Measurements from ENCODE around the gene KLHL36. TPM values are rescaled to one million over a fixed set of nuclear protein-coding genes. Genes with fewer than 3 reads are reported as not detected.

The KLHL36 gene
- total and polyA plus RNA-seq, 5 donors from 2014 or later, result 28.1 to 86.0 (median 38.4) TPM

- Mint-ChIP-seq H3K27ac (peak overlapping the region in 1 of 3 donors; percentile 38), H3K36me3 (no peaks in the 10 kb centered on the region), H3K4me1 (peaks cover 4 to 30% (median 11%) of the 10 kb centered on the region in 4 donors), H3K9me3 (no peaks in the 10 kb centered on the region), H3K4me3 (peak overlapping the region in 1 of 4 donors; percentile 70), H3K27me3 (no peaks in the 10 kb centered on the region)
- H3K4me3 ChIP-seq (ENCODE audit: low read depth, low read length), result no peak overlapping the region
- DNase-seq, result no peak
- H3K27me3 ChIP-seq (ENCODE audit: control insufficient read depth, insufficient read depth, low read length), result peaks cover 2% of the 10 kb centered on the region
- H3K36me3 ChIP-seq (ENCODE audit: control insufficient read depth, insufficient read depth, low read length), result no peaks in the 10 kb centered on the region
- H3K27ac ChIP-seq (ENCODE audit: insufficient read depth, low read length, poor library complexity, severe bottlenecking), result no peak overlapping the region
- no peaks in the 10 kb centered on the region for H3K9me3 ChIP-seq (ENCODE audit: control insufficient read depth in 2 of 2, low read length in 2 of 2)
- no peak for ATAC-seq (ENCODE audit: low read depth in 2 of 2)
- H3K4me1 ChIP-seq (ENCODE audit: control insufficient read depth, insufficient read depth, low read length, poor library complexity, severe bottlenecking), result peaks cover 16% of the 10 kb centered on the region
Measured at GRCh38 chr16:84638231-84638806, 10.0 kb upstream of the KLHL36 start.

GRCh38 chr16:84640145-84640544 is 8.2 kb upstream of the KLHL36 start:
- no peaks in the 10 kb centered on the region for H3K9me3 Mint-ChIP-seq
- DNase-seq, result no peak
- peaks cover 16% of the 10 kb centered on the region for H3K4me1 ChIP-seq (ENCODE audit: control insufficient read depth, insufficient read depth, low read length, poor library complexity, severe bottlenecking)
- no peaks in the 10 kb centered on the region for H3K36me3 Mint-ChIP-seq
- no peaks in the 10 kb centered on the region for H3K36me3 ChIP-seq (ENCODE audit: control insufficient read depth, insufficient read depth, low read length)
- H3K27ac ChIP-seq (ENCODE audit: insufficient read depth, low read length, poor library complexity, severe bottlenecking), result no peak overlapping the region
- no peak overlapping the region for H3K4me3 ChIP-seq (ENCODE audit: low read depth, low read length)
- H3K27me3 ChIP-seq (ENCODE audit: control insufficient read depth, insufficient read depth, low read length), result no peaks in the 10 kb centered on the region
- ATAC-seq (ENCODE audit: low read depth in 2 of 2), result no peak
- peak overlapping the region in 2 of 3 donors; percentile 16 to 85 for H3K27ac Mint-ChIP-seq
- H3K4me3 Mint-ChIP-seq, result no peak overlapping the region
- peaks cover 4% of the 10 kb centered on the region for H3K27me3 Mint-ChIP-seq
- peaks cover 4 to 30% (median 11%) of the 10 kb centered on the region in 4 donors for H3K4me1 Mint-ChIP-seq
- H3K9me3 ChIP-seq (ENCODE audit: control insufficient read depth in 2 of 2, low read length in 2 of 2), result no peaks in the 10 kb centered on the region

- no peaks in the 10 kb centered on the region for H3K27me3 ChIP-seq (ENCODE audit: control insufficient read depth, insufficient read depth, low read length)
- H3K27ac ChIP-seq (ENCODE audit: insufficient read depth, low read length, poor library complexity, severe bottlenecking), result no peak overlapping the region
- Mint-ChIP-seq H3K27ac (peak overlapping the region; percentile 20 to 88 (median 80)), H3K4me1 (peaks cover 4 to 33% (median 15%) of the 10 kb centered on the region in 4 donors), H3K9me3 (no peaks in the 10 kb centered on the region), H3K27me3 (peaks cover 10% of the 10 kb centered on the region), H3K4me3 (peak overlapping the region in 3 of 4 donors; percentile 55 to 85 (median 73)), H3K36me3 (no peaks in the 10 kb centered on the region)
- peaks cover 16% of the 10 kb centered on the region for H3K4me1 ChIP-seq (ENCODE audit: control insufficient read depth, insufficient read depth, low read length, poor library complexity, severe bottlenecking)
- peak overlapping the region; percentile 33 for H3K4me3 ChIP-seq (ENCODE audit: low read depth, low read length)
- ATAC-seq (ENCODE audit: low read depth in 2 of 2) (peak; percentile 33 to 37), DNase-seq (peak in 1 of 3 donors; percentile 46)
- no peaks in the 10 kb centered on the region for H3K9me3 ChIP-seq (ENCODE audit: control insufficient read depth in 2 of 2, low read length in 2 of 2)
- H3K36me3 ChIP-seq (ENCODE audit: control insufficient read depth, insufficient read depth, low read length), result no peaks in the 10 kb centered on the region
Measured at GRCh38 chr16:84641643-84642358, 6.5 kb upstream of the KLHL36 start.

- Mint-ChIP-seq H3K36me3 (no peaks in the 10 kb centered on the region), H3K4me3 (no peak overlapping the region), H3K4me1 (peaks cover 4 to 33% (median 20%) of the 10 kb centered on the region in 4 donors), H3K27me3 (peaks cover 15% of the 10 kb centered on the region), H3K9me3 (no peaks in the 10 kb centered on the region), H3K27ac (no peak overlapping the region)
- ATAC-seq (ENCODE audit: low read depth in 2 of 2) (no peak), DNase-seq (no peak)
- H3K36me3 ChIP-seq (ENCODE audit: control insufficient read depth, insufficient read depth, low read length), result no peaks in the 10 kb centered on the region
- no peaks in the 10 kb centered on the region for H3K9me3 ChIP-seq (ENCODE audit: control insufficient read depth in 2 of 2, low read length in 2 of 2)
- no peaks in the 10 kb centered on the region for H3K27me3 ChIP-seq (ENCODE audit: control insufficient read depth, insufficient read depth, low read length)
- no peak overlapping the region for H3K27ac ChIP-seq (ENCODE audit: insufficient read depth, low read length, poor library complexity, severe bottlenecking)
- no peak overlapping the region for H3K4me3 ChIP-seq (ENCODE audit: low read depth, low read length)
- H3K4me1 ChIP-seq (ENCODE audit: control insufficient read depth, insufficient read depth, low read length, poor library complexity, severe bottlenecking), result peaks cover 23% of the 10 kb centered on the region
Measured at GRCh38 chr16:84643180-84643583, 5.1 kb upstream of the KLHL36 start.

- Mint-ChIP-seq H3K27me3 (peaks cover 15% of the 10 kb centered on the region), H3K4me1 (peaks cover 4 to 33% (median 20%) of the 10 kb centered on the region in 4 donors), H3K9me3 (no peaks in the 10 kb centered on the region), H3K27ac (no peak overlapping the region), H3K36me3 (no peaks in the 10 kb centered on the region), H3K4me3 (no peak overlapping the region)
- no peak overlapping the region for H3K4me3 ChIP-seq (ENCODE audit: low read depth, low read length)
- H3K27me3 ChIP-seq (ENCODE audit: control insufficient read depth, insufficient read depth, low read length), result no peaks in the 10 kb centered on the region
- no peaks in the 10 kb centered on the region for H3K36me3 ChIP-seq (ENCODE audit: control insufficient read depth, insufficient read depth, low read length)
- no peaks in the 10 kb centered on the region for H3K9me3 ChIP-seq (ENCODE audit: control insufficient read depth in 2 of 2, low read length in 2 of 2)
- no peak overlapping the region for H3K27ac ChIP-seq (ENCODE audit: insufficient read depth, low read length, poor library complexity, severe bottlenecking)
- peaks cover 23% of the 10 kb centered on the region for H3K4me1 ChIP-seq (ENCODE audit: control insufficient read depth, insufficient read depth, low read length, poor library complexity, severe bottlenecking)
- ATAC-seq (ENCODE audit: low read depth in 2 of 2) (no peak), DNase-seq (no peak)
Measured at GRCh38 chr16:84643674-84644073, 4.6 kb upstream of the KLHL36 start.

GRCh38 chr16:84648595-84649510 is 542 bp downstream of the KLHL36 start:
- H3K27ac ChIP-seq (ENCODE audit: insufficient read depth, low read length, poor library complexity, severe bottlenecking), result peak overlapping the region; percentile 69
- H3K27me3 ChIP-seq (ENCODE audit: control insufficient read depth, insufficient read depth, low read length), result no peaks in the 10 kb centered on the region
- Mint-ChIP-seq H3K36me3 (peaks cover 23% of the 10 kb centered on the region), H3K4me1 (peaks cover 11 to 53% (median 35%) of the 10 kb centered on the region in 4 donors), H3K27me3 (peaks cover 14% of the 10 kb centered on the region), H3K9me3 (no peaks in the 10 kb centered on the region), H3K4me3 (peak overlapping the region; percentile 84 to 89 (median 88)), H3K27ac (peak overlapping the region; percentile 79 to 86 (median 85))
- peaks cover 21% of the 10 kb centered on the region for H3K36me3 ChIP-seq (ENCODE audit: control insufficient read depth, insufficient read depth, low read length)
- ATAC-seq (ENCODE audit: low read depth in 2 of 2) (peak; percentile 52 to 59), DNase-seq (peak; percentile 24 to 45 (median 42))
- H3K4me1 ChIP-seq (ENCODE audit: control insufficient read depth, insufficient read depth, low read length, poor library complexity, severe bottlenecking), result peaks cover 47% of the 10 kb centered on the region
- peak overlapping the region; percentile 57 for H3K4me3 ChIP-seq (ENCODE audit: low read depth, low read length)
- H3K9me3 ChIP-seq (ENCODE audit: control insufficient read depth in 2 of 2, low read length in 2 of 2), result no peaks in the 10 kb centered on the region

- Histone ChIP-seq H3K4me1 (ENCODE audit: control insufficient read depth, insufficient read depth, low read length, poor library complexity, severe bottlenecking) (peaks cover 47% of the 10 kb centered on the region), H3K9me3 (ENCODE audit: control insufficient read depth in 2 of 2, low read length in 2 of 2) (no peaks in the 10 kb centered on the region), H3K4me3 (ENCODE audit: low read depth, low read length) (peak overlapping the region; percentile 57), H3K27ac (ENCODE audit: insufficient read depth, low read length, poor library complexity, severe bottlenecking) (peak overlapping the region; percentile 69), H3K36me3 (ENCODE audit: control insufficient read depth, insufficient read depth, low read length) (peaks cover 24% of the 10 kb centered on the region), H3K27me3 (ENCODE audit: control insufficient read depth, insufficient read depth, low read length) (no peaks in the 10 kb centered on the region)
- Mint-ChIP-seq H3K27ac (peak overlapping the region; percentile 79 to 86 (median 85)), H3K27me3 (peaks cover 11% of the 10 kb centered on the region), H3K4me3 (peak overlapping the region; percentile 84 to 89 (median 88)), H3K36me3 (peaks cover 29% of the 10 kb centered on the region), H3K4me1 (peaks cover 11 to 59% (median 35%) of the 10 kb centered on the region in 4 donors), H3K9me3 (no peaks in the 10 kb centered on the region)
- DNase-seq (no peak), ATAC-seq (ENCODE audit: low read depth in 2 of 2) (no peak)
Measured at GRCh38 chr16:84649511-84649861, 1.2 kb downstream of the KLHL36 start.

All from CD4-positive, CD25-positive, alpha-beta regulatory T cell (primary cell).